COLO668 (cell line): ENCODE results near the gene JPH4.

Experiments
- DNase-seq: peaks from one replicate; lab custom pipeline; 2025; ENCODE audit not compliant: unreplicated experiment; lab: John Stamatoyannopoulos, UW

JPH4 gene

DNA sequence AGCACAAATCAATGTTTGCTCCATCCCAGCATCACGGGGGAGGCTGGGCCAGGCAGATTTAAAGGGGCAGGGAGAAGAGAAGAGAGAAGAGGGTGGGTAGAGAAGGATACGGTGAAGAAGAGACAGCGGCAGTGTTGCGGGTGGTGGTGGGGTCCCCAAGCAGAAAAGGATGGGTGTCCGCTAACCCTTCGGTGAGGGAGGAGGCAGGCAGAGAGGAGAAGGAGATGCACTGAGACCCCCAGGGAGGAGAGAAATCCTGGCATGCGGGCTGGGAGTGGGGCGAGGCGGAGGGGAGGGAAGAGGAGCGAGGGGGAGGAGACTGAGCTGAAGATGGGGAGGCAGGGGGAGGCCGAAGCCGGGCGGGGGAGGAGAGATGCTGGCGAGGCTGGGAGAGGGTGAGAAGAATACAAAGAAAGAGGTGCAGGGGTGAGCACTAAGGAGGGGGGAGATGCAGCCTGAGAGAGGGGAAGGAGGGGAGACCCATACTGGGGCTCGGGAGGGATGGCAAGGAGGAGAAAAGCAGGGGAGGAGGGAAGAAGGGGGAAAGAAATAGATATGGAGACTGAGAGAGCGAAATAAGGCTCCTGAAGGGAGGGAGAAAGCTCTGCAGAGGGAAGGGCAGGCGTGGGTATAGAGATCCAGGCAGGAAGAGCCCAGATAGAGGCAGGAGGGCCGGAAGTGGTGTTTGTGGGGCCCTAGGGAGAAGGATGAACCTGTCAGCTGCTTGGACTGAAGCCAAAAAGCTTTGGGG is at the start of gene JPH4:
Gene JPH4 (minus strand): TSS at position 231 of the 751 bp plus-strand sequence. CDS start 1,337 bp downstream, outside the sequence.
- peak; percentile 78 for DNase-seq

DNA sequence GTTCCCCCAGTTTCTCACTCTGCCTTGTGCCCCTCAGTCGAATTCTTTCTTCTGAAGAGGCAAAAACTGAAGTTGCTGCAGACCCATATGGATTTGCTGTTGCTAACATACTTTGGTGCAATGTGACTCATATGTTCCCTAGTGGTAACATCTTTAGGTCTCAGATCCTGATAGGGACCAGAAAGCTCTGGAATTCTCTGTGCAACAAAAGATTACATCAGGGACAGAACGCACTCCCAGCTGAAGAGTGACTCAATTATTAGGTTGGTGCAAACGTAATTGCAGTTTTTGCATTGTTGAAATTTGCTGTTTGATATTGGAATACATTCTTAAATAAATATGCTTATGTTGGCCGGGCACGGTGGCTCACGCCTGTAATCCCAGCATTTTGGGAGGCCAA is 49.4 kb upstream of the JPH4 start:
- no peak for DNase-seq

DNA sequence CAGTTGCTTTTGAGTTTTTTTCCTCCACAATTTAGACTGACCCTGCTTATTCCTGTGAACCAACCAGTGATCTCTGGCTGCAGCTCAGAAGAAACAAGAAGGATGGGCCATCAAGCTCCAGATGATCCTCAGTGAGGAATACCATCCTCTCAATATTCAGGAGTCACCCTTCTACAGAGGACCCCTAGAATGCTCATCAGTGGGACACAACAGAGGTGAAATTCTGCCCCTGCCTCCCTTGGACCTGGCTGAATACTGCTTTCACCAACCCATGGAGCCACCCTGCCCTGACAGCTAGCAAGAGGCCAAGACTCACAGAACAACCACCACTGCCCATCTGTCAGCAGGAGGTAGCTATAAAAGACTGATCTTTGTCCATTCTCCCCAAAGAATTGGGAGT is 48.4 kb upstream of the JPH4 start:
- DNase-seq, result no peak

DNA sequence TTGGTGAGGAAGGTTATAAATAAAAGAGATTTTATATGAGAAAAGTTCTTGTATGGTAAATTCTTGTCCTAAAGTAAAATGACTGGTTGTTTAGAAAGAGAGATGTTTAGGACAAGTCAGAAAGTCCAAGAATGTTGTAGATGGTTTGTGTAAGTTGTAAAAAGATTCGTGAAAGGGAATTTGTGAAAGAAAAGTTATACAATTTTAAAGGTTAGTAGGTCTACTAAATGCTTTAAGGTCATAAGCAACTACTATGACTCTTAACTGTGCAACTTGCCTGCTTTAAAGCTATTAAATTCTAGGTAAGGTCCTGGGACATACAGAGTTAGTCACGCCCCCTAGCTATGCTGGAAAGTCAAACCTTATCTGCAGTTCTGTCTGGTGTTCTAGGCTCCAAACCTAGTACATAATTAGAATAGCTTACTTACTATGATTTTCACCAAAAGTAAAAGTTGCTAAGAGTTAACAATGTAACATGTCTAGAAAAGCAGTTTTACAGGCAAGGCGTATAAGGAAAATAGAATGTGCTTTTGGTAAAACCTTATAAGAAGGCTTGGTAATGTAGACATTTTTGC is 46.3 kb upstream of the JPH4 start:
- DNase-seq, result no peak

DNA sequence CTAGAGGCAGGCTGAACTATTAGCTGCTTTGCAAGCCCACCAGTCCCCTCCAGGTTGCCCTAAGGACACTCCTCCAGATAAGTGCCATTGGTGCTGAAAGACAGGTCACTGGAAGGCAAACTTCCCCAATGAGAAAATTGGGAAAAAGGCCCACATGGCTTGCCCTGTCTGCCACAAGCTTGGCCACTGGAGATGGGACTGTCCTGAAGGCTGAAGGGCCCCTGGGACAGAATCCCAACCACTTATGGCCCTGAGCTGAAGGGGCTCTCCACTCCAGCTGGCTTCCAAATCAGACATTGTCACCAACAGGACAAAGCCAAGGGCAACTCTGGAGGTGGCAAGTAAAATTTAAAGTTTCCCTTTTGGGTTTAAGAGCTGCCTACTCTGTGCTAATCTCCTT is 45.4 kb upstream of the JPH4 start:
- no peak for DNase-seq

DNA sequence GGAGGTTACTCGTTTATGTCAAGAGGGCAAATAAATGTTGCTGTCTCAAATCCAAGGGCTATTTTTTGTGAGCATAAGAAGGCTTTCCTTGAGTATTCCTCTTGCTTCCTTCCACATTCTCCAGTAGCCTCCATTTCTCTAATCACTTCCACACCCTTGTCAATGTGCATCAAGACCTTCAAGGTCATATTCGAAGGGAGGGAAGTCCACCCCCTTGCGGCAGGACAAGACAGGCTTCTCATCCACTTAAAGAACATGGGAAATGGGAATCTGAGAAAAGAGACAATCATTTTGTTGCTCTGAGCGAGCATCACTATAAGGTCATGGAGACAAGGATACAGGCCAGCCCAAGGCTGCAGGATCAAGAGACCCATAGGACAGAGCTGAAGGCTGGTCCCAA is 44.4 kb upstream of the JPH4 start:
- no peak for DNase-seq

DNA sequence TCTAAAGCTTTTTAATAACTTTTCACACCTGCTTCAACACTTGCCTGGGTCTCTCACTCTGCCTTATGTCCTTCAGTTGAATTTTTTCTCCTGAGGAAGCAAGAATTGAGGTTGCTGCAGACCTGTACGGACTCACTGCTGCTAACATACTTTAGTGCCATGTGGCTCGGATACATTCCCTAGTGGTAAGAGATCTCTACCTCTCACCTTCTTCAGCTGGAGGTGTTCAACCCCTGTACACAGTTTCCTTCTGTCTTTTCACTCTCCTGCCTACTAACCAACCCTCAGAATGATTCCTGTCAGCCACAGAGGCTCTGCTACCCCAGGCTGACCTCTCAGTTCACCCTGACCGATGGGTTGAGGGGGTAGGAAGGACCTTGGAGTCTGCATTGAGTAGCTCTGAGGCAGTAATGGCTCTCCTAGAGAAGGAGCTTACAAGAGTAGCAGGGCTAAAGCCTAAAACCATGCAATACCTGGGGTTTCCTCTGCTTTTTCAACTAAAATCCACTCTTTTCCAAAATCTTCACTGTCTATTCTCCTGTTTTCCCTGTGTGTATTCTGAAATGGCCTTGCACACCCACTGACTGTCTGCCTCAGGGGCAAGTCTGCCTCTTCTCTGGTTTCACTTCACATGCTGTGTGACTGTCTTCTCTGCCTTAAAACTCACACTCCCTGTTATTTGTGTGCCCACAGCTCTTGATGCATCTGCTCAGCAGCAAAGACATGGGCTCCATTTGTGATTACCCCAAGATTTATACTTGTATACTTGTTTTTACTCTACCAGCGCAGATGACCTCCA is 43.5 kb upstream of the JPH4 start:
- no peak for DNase-seq

DNA sequence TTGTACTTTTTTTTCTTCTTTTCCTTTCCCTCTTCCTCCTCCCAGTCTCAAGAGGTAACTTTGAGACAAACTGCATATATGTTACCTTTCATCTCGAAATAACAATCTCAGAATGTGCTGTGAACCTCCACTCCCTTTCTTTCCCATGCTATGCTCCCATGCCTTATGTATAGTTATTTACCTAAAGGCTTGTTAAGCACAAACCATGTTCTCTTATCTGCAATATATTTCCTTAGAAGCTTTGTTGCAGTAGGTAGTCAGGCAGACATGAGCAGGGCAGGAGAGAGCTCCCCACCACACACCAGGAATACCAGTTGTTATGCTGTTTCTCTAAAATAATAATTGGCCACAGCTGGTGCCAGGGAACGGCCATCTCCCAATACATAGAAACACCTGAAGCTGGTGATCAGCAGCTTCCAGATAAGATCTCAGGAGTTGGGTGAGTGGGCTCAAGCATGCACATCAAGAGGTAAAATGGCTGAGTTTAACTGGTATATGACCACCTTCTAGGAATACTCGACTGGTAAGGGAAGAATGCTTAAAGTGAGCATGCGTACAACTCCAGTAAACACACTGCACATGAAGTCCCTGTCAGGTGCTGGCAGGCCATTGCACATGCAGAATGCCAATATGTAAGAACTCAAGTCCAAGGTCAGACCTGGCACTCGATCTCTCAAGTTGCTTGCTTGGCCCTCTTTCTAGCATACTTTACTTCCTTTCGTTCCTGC is 42.8 kb upstream of the JPH4 start:
- no peak for DNase-seq

DNA sequence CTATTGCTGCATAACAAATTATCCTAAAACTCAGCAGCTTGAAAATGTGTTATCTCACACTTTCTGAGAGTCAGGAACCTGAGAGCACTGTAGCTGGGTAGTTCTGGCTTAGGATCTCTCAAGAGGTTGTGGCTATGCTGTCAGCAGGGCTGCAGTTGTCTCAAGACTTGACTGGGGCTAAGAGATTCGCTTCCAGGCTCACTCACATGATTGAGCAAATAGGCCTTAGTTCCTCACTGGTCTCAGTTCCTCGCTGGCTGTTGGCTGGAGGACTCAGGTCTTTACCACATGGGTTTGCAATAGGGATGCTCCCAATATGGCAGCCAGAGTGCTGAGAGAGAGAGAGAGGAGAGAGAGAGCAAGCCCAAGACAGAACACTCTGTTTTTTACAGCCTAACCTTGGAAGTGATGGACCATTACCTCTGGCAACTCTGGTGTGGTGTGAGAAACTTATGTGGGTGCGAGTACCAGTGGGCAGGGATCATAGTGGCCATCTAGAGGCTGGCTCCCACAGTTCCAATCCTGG is 41.6 kb upstream of the JPH4 start:
- no peak for DNase-seq

DNA sequence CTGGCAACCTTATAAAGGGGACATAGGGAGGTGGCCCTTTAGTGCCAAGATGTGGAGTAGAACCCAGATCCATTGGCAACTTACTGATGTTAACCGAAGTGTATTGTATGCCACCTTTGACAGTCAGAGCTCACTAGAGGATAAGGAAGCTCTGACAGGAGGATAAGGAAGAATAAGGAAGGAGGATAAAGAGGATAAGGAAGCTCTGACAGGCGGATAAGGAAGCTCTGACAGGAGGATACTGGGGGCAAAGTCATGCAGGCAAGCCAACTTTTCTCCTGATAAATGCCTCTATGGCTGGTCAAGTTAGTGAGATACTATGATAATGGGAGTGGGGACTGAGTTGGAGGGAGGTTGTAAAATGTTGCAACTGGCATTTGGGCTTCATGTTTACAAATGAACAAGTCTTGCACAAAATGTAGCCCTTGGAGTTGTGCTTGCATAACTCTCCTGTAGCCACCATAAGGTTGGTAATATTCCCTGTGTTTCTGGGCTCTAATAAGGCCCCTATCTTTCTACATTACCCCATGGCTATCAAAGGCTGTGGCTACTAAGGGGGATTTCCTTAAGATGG is 39.9 kb upstream of the JPH4 start:
- no peak for DNase-seq

DNA sequence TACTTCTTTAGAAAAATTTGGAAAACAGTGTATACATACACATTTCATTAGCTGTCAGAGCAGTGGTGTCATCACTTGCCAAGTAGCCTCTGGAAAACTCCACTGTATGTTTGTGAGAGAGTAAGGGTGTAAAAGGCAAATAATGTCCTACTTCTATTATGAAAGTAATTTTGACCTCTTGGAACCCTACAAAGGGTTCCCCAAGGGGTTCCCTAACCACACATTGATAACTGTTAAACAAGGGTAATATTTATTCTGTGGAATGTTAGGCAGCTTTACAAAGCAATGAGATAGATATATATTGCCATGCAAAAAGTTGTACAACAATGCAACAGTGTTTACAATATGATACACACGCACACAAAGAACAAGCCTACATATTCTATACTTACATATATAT is 38.9 kb upstream of the JPH4 start:
- DNase-seq, result no peak

DNA sequence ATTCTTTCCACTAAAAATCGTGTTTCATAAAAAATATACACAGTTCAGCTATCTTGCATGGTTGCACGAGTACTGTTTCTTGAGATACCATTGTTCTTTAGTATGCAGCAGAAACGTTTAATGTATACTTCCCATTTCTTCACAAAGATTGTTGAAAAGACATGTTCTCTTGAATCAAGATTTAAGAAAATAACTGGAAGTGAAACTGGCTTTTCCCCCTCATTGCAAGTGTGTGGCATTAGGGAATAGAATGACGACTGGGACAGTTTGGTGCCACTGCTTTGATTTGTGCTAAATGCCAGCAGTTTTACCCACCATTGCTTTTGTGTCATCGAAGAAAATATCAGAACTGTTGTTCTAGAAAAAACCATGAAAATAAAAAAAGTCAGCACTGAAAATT is 37.3 kb upstream of the JPH4 start:
- no peak for DNase-seq

DNA sequence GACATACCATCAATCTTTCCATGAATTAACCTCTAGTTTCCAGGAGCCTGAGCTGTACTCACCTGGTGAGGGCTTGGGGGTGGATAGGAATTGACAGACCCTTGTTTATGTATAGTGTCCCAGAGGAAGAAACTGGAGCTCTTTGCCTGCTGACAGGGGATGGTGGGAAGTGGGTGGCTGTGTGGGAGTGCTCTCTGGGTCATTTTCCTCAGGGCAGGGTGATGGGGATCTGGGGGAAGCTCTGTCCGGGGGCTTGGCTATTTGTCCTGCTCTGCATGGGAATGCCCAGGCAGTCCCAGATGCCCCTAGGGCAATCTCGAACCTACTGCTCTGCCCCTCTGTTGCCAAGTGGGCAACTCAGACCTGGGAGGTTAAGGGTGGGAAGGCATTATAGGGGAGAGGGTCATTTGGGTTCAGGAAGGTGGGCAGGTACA is 35.8 kb upstream of the JPH4 start:
- DNase-seq, result no peak

DNA sequence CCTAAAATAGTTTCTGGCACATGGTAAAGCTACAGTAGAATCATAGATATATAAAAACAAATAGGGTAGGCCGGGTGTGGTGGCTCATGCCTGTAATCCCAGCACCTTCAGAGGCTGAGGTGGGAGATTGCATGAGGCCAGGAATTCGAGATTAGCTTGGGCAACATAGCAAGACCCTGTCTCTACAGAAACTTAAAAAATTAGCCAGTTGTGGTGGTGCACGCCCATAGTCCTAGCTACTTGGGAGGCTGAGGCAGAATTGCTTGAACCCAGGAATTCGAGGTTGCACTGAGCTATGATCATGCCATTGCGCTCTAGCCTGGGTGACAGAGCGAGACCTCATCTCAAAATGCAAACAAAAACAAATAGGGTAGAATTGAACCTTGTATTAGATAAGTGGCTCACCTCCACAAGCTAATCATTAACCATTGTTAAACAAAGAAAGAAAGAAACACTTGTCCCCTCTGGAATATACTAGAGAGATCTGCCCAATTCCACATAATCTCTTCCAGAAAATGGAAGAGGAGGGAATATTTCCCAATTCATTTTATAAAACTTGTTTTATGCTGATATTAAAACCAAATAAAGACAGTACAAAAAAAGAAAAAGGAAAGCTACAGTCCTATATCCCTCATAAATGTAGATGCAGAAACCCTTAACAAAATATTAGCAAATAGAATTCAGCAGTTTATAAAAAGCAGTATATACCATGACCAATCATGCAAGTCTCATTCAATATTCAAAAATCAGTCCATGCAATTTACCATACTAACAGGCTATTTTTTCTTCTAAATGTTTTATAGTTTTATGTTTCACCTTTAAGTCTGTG is 34.9 kb upstream of the JPH4 start:
- peak; percentile 42 for DNase-seq

DNA sequence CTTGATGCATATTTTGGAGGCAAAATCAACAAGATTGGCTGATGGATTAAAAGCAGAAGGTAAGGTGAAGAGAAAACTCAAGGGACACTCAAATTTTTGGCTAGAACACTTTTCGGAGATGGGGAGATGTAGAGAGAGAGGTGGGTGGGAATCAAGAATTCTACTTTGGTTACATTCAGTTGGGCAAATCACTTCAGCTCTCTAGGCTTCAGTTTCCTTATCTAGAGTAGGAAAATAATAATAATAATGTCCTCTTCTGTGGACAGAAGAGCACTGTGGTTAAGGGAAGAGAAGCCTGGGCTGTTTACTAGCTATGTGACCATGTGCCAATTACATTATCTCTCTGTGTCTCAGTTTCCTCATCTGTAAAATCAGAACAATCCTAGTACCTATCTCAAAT is 34.2 kb upstream of the JPH4 start:
- no peak for DNase-seq

DNA sequence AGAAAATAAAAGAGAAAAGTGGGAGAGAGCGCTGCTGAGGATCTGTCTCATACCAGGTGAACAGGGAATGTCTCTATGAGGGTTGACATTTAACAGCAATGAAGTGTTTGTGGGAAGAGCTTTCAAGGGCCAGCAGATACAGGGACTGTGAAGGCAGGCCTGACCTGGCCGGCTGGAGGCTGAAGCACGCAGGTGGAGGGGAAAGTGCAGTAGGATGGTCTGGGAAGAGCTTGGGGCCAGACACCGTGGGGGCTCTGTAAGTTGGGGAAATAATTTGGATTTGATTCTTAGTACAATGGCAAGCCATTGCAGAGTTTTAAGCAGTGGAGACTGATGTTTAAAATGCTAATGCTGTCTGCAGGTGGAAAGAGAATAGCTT is 33.8 kb upstream of the JPH4 start:
- peak; percentile 21 for DNase-seq

DNA sequence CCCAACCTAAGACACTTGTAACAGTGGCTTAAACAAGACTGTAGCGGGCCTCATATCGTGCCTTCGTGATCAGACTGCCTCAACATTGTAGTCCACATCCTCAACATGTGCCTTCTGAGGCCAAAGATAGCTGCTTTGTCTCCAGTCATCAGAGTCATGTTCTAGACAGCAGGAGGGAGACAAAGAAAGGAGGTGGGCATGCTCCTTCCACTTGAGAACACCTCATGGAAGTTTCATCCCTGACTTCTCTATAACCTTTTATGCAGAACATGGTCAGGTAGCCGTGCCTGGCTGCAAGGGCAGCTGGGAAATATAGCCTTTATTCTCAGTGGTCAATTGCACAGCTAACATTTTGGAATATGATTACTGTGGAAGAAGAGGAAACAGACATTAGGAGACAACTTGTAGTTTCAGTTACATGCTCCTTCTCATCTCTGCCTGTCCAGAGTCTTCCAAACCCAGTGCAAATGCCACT is 32.3 kb upstream of the JPH4 start:
- no peak for DNase-seq

DNA sequence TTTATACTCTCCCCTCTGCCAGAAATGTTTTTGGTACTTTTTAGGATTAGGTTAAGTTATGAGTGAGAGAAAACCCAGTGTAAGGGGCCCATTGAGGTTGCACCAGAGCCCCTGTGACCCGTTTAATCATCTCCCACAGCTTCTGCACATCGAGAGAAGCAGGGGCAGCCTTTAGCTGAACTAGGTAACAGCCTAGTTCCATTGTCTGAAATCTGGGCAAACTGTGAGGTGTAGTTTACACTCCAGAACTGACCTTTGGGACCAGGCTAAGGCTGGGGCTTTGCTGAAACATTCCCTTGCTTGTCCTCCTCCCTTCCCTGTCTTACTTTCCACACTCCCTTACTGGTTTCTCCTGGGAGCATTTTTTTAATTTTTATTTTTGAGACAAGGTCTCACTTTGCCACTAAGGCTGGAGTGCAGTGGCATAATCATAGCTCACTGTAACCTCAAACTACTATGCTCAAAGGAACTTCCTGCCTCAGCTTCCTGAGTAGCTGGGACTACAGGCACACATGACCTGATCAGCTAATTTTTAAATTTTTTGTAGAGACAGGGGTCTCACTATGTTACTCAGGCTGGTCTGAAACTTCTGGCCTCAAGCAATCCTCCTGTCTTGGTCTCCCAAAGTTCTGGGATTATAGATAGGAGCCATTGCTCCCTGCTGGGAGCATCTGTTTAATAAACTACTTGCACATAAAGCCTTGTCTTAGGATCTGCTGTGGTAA is 31.7 kb upstream of the JPH4 start:
- DNase-seq, result no peak

DNA sequence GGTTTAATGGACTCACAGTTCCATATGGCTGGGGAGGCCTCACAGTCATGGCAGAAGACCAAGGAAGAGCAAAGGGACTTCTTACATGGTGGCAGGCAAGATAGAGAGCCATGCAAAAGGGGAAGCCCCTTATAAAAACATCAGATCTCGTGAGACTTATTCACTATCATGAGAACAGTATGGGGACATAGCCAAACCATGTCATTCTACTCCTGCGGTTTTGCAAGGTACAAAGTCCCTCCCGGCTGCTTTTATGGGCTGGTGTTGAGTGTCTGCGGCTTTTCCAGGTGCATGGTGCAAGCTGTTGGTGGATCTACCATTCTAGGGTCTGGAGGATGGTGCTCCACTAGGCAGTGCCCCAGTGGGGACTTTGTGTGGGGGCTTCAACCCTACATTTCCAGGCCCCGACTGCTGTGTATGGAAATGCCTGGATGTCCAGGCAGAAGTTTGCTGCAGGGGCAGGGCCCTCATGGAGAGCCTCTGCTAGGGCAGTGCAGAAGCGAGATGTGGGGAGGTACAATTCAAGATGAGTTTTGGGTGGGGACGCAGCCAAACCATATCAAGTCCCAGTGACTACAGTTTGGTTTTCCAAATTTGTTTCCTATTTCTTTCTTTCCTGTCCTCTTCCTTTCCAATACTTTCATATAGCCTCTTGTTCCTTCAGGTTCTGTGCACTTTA is 31.0 kb upstream of the JPH4 start:
- peak; percentile 17 for DNase-seq
